SK-N-SH (cell line): Measurements from ENCODE around the gene C3. TPM values are rescaled to one million over a fixed set of nuclear protein-coding genes. Genes with fewer than 3 reads are reported as not detected.

Experiments
- CTCF ChIA-PET: fragments of 300-600, 350-600 bp; formaldehyde crosslinking; extraction: SDS; loops from one replicate; lab custom pipeline; 2021; lab: Yijun Ruan, JAX
- POLR2A ChIA-PET: fragments of 350-600 bp; sonication (Branson Sonifier 250); formaldehyde crosslinking; extraction: SDS; loops from one replicate; lab custom pipeline; 2020; ENCODE audit warnings: antibody characterized with exemption, inconsistent platforms; lab: Yijun Ruan, JAX
- DNase-seq: peaks from one replicate; pipeline ENCODE4 v3.0.0; 2012
- H2AFZ ChIP-seq: fragments of 200-600 bp; sonication (generic); 2 replicates; pipeline ENCODE4 v1.8.1; 2016; ENCODE audit warnings: antibody characterized with exemption, mild to moderate bottlenecking, low read depth
- H3F3A ChIP-seq: fragments of 200-600 bp; sonication (generic); replicated peaks from 2 replicates; pipeline ENCODE3; 2016; ENCODE audit warnings: antibody characterized with exemption, mild to moderate bottlenecking; ENCODE audit not compliant: insufficient read depth
- H3K27ac ChIP-seq, 2 experiments: fragments of 200-500 bp in 1 of 2; fragments of 200-600 bp in 1 of 2; sonication (Bioruptor generic) in 1 of 2; sonication (generic), shearing (Covaris generic) in 1 of 2; 2 replicates each; pipeline versions ENCODE4 v1.5.1 to v1.6.1; 2014 to 2016; ENCODE audit warnings: low read depth in 2 of 2, inconsistent platforms in 1 of 2, low read length in 1 of 2, mild to moderate bottlenecking in 1 of 2, mixed read lengths in 1 of 2
- H3K27me3 ChIP-seq: fragments of 200-600 bp; sonication (generic), shearing (Covaris generic); 2 replicates; pipeline ENCODE4 v1.6.1; 2016; ENCODE audit warnings: mixed run types; ENCODE audit not compliant: insufficient read depth
- H3K36me3 ChIP-seq, 2 experiments: fragments of 200-500 bp in 1 of 2; fragments of 200-600 bp in 1 of 2; sonication (Bioruptor generic) in 1 of 2; sonication (generic) in 1 of 2; replicated peaks in 1 of 2; 2 replicates each; pipeline versions ENCODE3 to v1.5.1; 2014 to 2016; ENCODE audit warnings: low read length in 1 of 2, mild to moderate bottlenecking in 1 of 2; ENCODE audit not compliant: insufficient read depth in 2 of 2, control insufficient read depth in 1 of 2
- H3K4me1 ChIP-seq, 2 experiments: fragments of 200-500 bp in 1 of 2; fragments of 200-600 bp in 1 of 2; sonication (Bioruptor generic) in 1 of 2; sonication (generic), shearing (Covaris generic) in 1 of 2; 2 replicates each; pipeline versions ENCODE4 v1.5.1 to v1.6.1; 2014 to 2016; ENCODE audit warnings: low read depth in 1 of 2, low read length in 1 of 2, mixed run types in 1 of 2; ENCODE audit not compliant: insufficient read depth in 2 of 2, control insufficient read depth in 1 of 2
- H3K4me2 ChIP-seq: fragments of 200-600 bp; sonication (generic), shearing (Covaris generic); 2 replicates; pipeline ENCODE4 v1.6.1; 2017; ENCODE audit warnings: mixed run types
- H3K4me3 ChIP-seq, 2 experiments: fragments of 200-500 bp in 1 of 2; fragments of 200-600 bp in 1 of 2; sonication (Bioruptor generic) in 1 of 2; sonication (generic), shearing (Covaris generic) in 1 of 2; 2 replicates each; pipeline versions ENCODE4 v1.5.1 to v1.8.1; 2014 to 2016; ENCODE audit warnings: low read depth in 2 of 2, inconsistent platforms in 1 of 2, low read length in 1 of 2, mild to moderate bottlenecking in 1 of 2, mixed read lengths in 1 of 2, moderate library complexity in 1 of 2
- H3K79me2 ChIP-seq: fragments of 200-600 bp; sonication (generic); 2 replicates; pipeline ENCODE4 v1.8.1; 2017; ENCODE audit warnings: mild to moderate bottlenecking; ENCODE audit not compliant: insufficient read depth
- H3K9ac ChIP-seq: fragments of 200-600 bp; sonication (generic); 2 replicates; pipeline ENCODE4 v1.6.1; 2017; ENCODE audit warnings: mixed run types
- H3K9me2 ChIP-seq: fragments of 200-600 bp; sonication (generic); 2 replicates; pipeline ENCODE4 v1.6.1; 2017; ENCODE audit warnings: mixed run types
- H3K9me3 ChIP-seq: fragments of 200-600 bp; sonication (generic); 2 replicates; pipeline ENCODE4 v1.6.1; 2017; ENCODE audit warnings: mixed run types, mild to moderate bottlenecking, moderate library complexity
- H4K20me1 ChIP-seq: fragments of 200-600 bp; sonication (generic); 2 replicates; pipeline ENCODE4 v1.6.1; 2017; ENCODE audit warnings: mild to moderate bottlenecking, mixed run types; ENCODE audit not compliant: insufficient read depth
- CHD2 ChIP-seq: fragments of 150-350 bp; IDR thresholded peaks from 2 replicates; pipeline ENCODE4 v1.6.1; 2018; ENCODE audit warnings: low read length; ENCODE audit not compliant: partially characterized antibody
- CTCF ChIP-seq: fragments of 200-600 bp; sonication (generic); IDR thresholded peaks from 2 replicates; pipeline ENCODE4 v1.6.1; 2017; ENCODE audit warnings: antibody characterized with exemption, mild to moderate bottlenecking, moderate library complexity
- EP300 ChIP-seq, 2 experiments: IDR thresholded peaks; 2 replicates each; pipeline versions ENCODE4 v1.4.0 to v1.6.1; 2012; ENCODE audit warnings: borderline replicate concordance in 1 of 2, low read depth in 1 of 2, low read length in 1 of 2
- FOSL2 ChIP-seq: IDR thresholded peaks from 2 replicates; pipeline ENCODE4 v1.4.0; 2012; ENCODE audit warnings: low read depth, mild to moderate bottlenecking, moderate library complexity, borderline replicate concordance
- FOXJ3 ChIP-seq: sonication (generic); formaldehyde crosslinking; IDR thresholded peaks from 2 replicates; pipeline ENCODE4 v1.5.1; 2020; ENCODE audit warnings: mild to moderate bottlenecking, missing genetic modification reagents
- GABPA ChIP-seq: IDR thresholded peaks from 2 replicates; pipeline ENCODE4 v1.4.0; 2012; ENCODE audit warnings: low read depth, mild to moderate bottlenecking
- MEF2A ChIP-seq: IDR thresholded peaks from 2 replicates; pipeline ENCODE4 v1.4.0; 2012; ENCODE audit warnings: low read depth, borderline replicate concordance
- MXI1 ChIP-seq: IDR thresholded peaks from 2 replicates; pipeline ENCODE4 v1.6.1; 2012; ENCODE audit warnings: mild to moderate bottlenecking, low read depth, low read length, improper control_type of control experiment
- NRF1 ChIP-seq: IDR thresholded peaks from 2 replicates; pipeline ENCODE4 v1.6.1; 2012; ENCODE audit warnings: low read depth, mild to moderate bottlenecking, low read length
- POLR2AphosphoS5 ChIP-seq: IDR thresholded peaks from 2 replicates; pipeline ENCODE4 v1.6.1; 2012; ENCODE audit warnings: low read depth, low read length
- RAD21 ChIP-seq: IDR thresholded peaks from 2 replicates; pipeline ENCODE4 v1.6.1; 2012; ENCODE audit warnings: mild to moderate bottlenecking, low read length
- RCOR1 ChIP-seq: fragments of 150-350 bp; IDR thresholded peaks from 2 replicates; pipeline ENCODE4 v1.6.1; 2017; ENCODE audit warnings: antibody characterized with exemption, low read length
- RXRA ChIP-seq: IDR thresholded peaks from 2 replicates; pipeline ENCODE4 v1.4.0; 2012; ENCODE audit warnings: low read depth, mild to moderate bottlenecking, borderline replicate concordance
- SIN3A ChIP-seq: IDR thresholded peaks from 2 replicates; pipeline ENCODE4 v1.6.1; 2012; ENCODE audit warnings: low read depth, mild to moderate bottlenecking, low read length, moderate library complexity, borderline replicate concordance
- TAF1 ChIP-seq: IDR thresholded peaks from 2 replicates; pipeline ENCODE4 v1.6.1; 2012; ENCODE audit warnings: low read depth, mild to moderate bottlenecking, low read length, moderate library complexity, borderline replicate concordance
- TEAD4 ChIP-seq: IDR thresholded peaks from 2 replicates; pipeline ENCODE4 v1.4.0; 2012; ENCODE audit warnings: mild to moderate bottlenecking, borderline replicate concordance; ENCODE audit not compliant: insufficient read depth
- USF1 ChIP-seq: IDR thresholded peaks from 2 replicates; pipeline ENCODE4 v1.4.0; 2012; ENCODE audit warnings: low read depth, borderline replicate concordance
- YY1 ChIP-seq: IDR thresholded peaks from 2 replicates; pipeline ENCODE4 v1.4.0; 2012; ENCODE audit warnings: low read depth, mild to moderate bottlenecking
- WGBS: methylation state at CpG from one replicate; pipeline ENCODE4 v1.1.6; 2017; ENCODE audit warnings: low lambda C conversion rate; 5-methylcytosine and 5-hydroxymethylcytosine counted together
- polyA plus RNA-seq, 3 experiments: library from polyadenylated mRNA; depleted of rRNA; stranded (reverse); fragments of >200 nt; gene quantifications; 2 replicates each; pipeline ENCODE4 v1.2.3, GENCODE V29; 2012
- TF ChIP-seq, protein P1 (sequence below): IDR thresholded peaks from 2 replicates; pipeline ENCODE4 v1.4.0; 2012; ENCODE audit warnings: low read depth, borderline replicate concordance
- TF ChIP-seq, protein P2 (sequence below): IDR thresholded peaks from 2 replicates; pipeline ENCODE4 v1.4.0; 2012; ENCODE audit warnings: low read depth

The C3 gene
- polyA plus RNA-seq, 1 of the 3 experiments (the other 2 are of a cell fraction) = 0.67 TPM

GRCh38 chr19:6663236-6664201, 56.9 kb downstream of the C3 start:
- Histone ChIP-seq H2AFZ (no peak overlapping the region), H3K79me2 (no peaks in the 10 kb centered on the region), H4K20me1 (no peaks in the 10 kb centered on the region), H3K9me3 (no peaks in the 10 kb centered on the region), H3K36me3 (no peaks in the 10 kb centered on the region), H3K9me2 (no peaks in the 10 kb centered on the region), H3F3A (no peaks in the 10 kb centered on the region), H3K4me1 (no peaks in the 10 kb centered on the region), H3K27me3 (peaks cover 68% of the 10 kb centered on the region), H3K9ac (no peak overlapping the region), H3K4me3 (no peak overlapping the region), H3K4me2 (no peak overlapping the region), H3K27ac (no peak overlapping the region)
- no peak for TF ChIP-seq RCOR1
- TF ChIP-seq EP300 (IDR thresholded peaks at IDR 0.05; ENCODE audit: borderline replicate concordance in 1 of 2, low read depth in 1 of 2, low read length in 1 of 2) = no peak
- no peak for TF ChIP-seq RXRA
- no peak for TF ChIP-seq RAD21
- TF ChIP-seq USF1 = no peak
- ChIA-PET POLR2A (no interaction called here), CTCF (no interaction called here)
- 24% methylated on average over 14 of the region's 14 CpGs for WGBS
- no peak for DNase-seq

GRCh38 chr19:6662702-6663101, 57.7 kb downstream of the C3 start:
- Histone ChIP-seq H3K27ac (no peak overlapping the region), H3K4me1 (no peaks in the 10 kb centered on the region), H3K9ac (no peak overlapping the region), H3F3A (no peaks in the 10 kb centered on the region), H3K27me3 (peaks cover 69% of the 10 kb centered on the region), H3K79me2 (no peaks in the 10 kb centered on the region), H3K9me2 (no peaks in the 10 kb centered on the region), H4K20me1 (no peaks in the 10 kb centered on the region), H2AFZ (no peak overlapping the region), H3K4me2 (no peak overlapping the region), H3K9me3 (no peaks in the 10 kb centered on the region), H3K36me3 (no peaks in the 10 kb centered on the region), H3K4me3 (no peak overlapping the region)
- POLR2A ChIA-PET = no interaction called here
- DNase-seq = no peak
- CTCF ChIA-PET = interaction anchor here (1.7 kb wide), 1 partner anchor 10 kb away, joined by 4 read pairs; no protein-coding TSS in a partner anchor
- WGBS = 48% methylated on average over 5 of the region's 5 CpGs
- TF ChIP-seq SIN3A (no peak), TEAD4 (no peak), CTCF (no peak), NRF1 (no peak), FOXJ3 (CRISPR knock-in tag) (no peak), POLR2AphosphoS5 (no peak), TAF1 (no peak), EP300 (IDR thresholded peaks at IDR 0.05; ENCODE audit: borderline replicate concordance in 1 of 2, low read depth in 1 of 2, low read length in 1 of 2) (no peak), FOSL2 (no peak), CHD2 (no peak), YY1 (no peak), MEF2A (no peak), GABPA (no peak), MXI1 (no peak)
- TF ChIP-seq, protein P1, sequence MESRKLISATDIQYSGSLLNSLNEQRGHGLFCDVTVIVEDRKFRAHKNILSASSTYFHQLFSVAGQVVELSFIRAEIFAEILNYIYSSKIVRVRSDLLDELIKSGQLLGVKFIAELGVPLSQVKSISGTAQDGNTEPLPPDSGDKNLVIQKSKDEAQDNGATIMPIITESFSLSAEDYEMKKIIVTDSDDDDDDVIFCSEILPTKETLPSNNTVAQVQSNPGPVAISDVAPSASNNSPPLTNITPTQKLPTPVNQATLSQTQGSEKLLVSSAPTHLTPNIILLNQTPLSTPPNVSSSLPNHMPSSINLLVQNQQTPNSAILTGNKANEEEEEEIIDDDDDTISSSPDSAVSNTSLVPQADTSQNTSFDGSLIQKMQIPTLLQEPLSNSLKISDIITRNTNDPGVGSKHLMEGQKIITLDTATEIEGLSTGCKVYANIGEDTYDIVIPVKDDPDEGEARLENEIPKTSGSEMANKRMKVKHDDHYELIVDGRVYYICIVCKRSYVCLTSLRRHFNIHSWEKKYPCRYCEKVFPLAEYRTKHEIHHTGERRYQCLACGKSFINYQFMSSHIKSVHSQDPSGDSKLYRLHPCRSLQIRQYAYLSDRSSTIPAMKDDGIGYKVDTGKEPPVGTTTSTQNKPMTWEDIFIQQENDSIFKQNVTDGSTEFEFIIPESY = no peak
- TF ChIP-seq, protein P2, sequence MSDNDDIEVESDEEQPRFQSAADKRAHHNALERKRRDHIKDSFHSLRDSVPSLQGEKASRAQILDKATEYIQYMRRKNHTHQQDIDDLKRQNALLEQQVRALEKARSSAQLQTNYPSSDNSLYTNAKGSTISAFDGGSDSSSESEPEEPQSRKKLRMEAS = no peak
